ENCODE results near the gene THSD7B.
A peak's percentile ranks its signal among the peaks of the same experiment; 100 is the strongest.

The THSD7B gene

DNA sequence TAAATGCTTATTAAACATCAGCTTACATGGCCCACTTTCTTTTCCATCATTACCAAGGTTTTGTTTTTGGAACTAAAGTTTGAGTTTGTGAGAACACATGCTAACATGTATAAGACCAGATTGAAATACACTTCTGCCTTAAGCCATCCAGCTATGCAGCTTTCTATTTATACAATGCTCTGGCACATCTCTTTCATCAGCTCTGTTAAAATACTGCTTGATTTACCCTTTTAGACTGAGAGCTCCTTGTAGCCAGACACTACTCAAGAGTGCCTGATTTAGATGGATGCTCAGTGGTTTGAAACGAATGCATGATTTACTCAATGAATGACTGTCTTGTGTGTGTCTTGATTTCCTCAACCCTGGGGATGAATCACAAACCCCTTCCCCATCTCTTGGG is 392.5 kb downstream of the THSD7B start:
- no peak for DNase-seq

DNA sequence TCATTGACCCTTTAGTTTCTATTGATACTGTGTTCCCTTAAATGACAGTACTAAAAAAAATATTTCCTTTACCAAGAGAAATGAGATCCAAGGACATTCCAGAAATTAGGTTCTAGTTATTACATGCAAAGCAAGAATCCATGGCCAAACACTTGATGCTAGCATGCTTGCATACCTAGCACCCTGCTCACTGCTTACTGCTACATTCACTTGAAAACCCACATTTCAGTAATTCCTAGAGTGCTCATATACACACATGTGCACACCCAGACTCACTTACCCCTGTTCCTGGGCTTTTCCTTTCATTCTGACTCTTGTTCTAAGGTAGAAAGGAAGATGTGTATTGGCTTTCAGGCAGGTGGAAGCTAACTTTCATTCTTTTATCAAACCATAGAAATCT is 395.9 kb downstream of the THSD7B start:
- DNase-seq: no peak

DNA sequence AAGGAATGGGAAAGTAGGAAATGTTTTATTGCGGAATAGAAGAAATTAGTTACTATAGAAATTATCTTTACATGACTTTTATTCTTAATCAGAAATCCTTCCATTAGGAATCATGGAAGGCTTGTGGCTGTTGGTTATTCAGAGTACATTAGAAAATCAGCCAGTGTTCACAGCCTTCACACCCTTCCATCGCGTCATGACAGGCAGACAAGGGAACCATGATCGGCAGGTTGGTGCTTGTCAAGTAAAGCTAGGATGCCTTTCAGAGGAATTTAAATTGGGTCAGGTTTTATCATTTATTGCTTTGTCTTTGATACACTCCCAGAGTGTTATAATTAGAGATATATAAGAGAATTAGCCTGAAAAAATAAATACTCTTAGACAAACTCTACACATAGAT is 400.6 kb downstream of the THSD7B start:
- no peak for DNase-seq

DNA sequence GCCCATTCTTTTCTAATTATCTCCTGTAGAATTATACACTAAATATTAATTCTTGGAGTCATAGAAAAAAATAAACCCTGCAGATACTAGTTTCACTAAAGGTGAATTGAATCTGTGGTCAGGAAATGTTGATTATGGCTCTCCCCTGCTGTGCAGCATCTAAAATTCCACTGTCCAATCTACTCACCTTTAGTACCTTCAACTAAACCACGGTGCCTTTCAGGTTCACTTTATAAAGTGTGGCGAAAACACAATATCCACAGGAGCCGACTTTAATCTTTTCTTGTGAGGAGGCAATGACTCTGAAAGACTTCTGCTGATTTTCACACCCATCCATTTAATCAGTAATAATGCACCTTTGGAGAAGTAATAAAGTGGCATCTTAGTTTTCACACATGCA is 402.3 kb downstream of the THSD7B start:
- DNase-seq: no peak

DNA sequence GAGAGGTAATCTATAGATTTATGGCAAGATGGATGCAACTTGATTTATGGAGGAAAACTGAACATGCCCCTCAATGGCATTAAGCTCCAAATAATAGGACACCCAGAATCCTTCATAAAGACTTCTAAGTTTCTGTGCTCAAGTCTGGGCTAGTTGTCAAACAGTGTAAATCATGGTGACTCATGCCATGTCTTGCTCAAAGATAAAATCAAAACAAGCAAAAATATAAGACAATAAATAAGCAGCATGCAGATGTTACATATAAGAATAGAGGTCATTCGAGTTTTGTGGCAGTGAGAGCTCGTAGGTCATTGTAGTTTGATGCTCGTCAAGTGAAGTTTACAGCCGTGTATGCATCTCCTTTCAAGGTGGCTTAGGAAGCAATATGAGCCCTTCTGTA is 403.2 kb downstream of the THSD7B start:
- DNase-seq: no peak

DNA sequence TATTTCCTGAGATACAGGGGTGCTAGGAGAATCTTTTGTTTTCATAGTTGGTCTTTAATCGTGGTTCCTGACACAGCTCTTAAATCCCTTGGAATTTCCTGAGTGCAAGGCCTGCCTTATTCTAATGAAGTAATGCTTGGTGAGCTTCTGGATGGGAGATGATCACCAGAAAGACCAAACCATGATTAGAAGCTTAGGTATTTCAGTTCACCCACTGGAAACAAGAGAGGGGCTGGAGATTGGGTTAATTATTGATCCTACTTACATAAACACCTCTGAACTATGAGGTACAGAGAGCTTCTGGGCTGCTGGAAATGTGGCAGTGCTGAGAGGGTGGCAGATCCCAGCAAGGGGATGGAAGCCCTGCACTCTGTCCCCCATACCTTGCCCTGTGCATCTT is 406.8 kb downstream of the THSD7B start:
- no peak for DNase-seq

DNA sequence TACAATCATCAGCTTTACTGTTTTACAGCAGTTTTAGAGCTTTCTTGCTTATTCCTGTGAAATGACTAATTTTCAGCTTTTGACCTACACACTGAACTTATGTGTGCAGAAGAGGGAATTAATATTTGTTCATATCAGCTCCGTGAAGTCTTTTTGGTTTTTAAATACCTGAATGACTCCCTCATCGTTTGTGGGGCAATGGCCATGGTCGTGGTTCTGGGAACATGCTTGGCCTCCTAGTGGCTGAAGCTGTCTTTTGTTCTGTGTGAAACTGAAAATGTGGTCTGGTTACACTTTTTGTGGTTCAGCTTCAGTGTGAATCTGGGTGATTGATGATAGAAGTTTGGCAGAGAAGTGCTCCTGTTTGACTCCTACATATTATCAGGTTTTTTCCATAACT is 408.1 kb downstream of the THSD7B start:
- DNase-seq: peak; percentile 13

DNA sequence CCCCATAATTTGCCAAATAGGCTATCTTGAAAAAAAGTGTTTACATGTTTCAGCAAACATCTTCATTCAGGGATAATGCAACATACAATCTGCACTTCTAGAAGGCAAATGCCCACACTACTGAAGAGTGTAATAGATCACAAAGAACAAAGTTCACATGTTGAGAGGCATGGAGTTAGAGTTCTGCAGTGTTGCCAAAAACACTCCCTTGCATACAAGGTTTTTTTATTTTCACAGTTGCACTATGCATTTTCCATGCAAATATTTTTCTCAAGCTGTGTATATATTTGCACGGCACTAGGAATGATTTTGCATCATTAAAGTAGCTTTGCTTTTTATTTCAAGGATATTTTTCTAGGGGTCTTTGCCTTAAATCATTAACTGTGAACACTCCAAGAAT is 409.9 kb downstream of the THSD7B start:
- no peak for DNase-seq

DNA sequence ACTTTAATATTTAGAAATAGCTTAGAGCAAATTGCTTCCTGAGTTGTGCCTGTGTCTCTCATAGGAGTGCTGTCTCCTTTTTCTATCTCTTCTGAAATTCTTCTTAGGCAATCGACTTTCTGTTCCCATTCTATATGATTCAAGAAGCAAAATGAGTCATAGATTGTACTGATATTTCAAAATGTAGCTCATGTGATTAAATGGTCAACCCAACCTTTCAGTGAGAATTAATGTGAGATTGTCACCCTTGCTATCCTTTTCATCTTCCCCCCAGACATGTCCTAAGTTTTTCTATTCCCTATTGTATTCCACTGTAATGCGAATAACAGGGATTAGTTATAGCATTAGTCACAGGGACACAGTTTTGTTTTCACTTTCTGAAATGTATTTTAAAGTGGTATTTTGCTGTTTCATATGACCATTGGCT is 413.6 kb downstream of the THSD7B start:
- no peak for DNase-seq

DNA sequence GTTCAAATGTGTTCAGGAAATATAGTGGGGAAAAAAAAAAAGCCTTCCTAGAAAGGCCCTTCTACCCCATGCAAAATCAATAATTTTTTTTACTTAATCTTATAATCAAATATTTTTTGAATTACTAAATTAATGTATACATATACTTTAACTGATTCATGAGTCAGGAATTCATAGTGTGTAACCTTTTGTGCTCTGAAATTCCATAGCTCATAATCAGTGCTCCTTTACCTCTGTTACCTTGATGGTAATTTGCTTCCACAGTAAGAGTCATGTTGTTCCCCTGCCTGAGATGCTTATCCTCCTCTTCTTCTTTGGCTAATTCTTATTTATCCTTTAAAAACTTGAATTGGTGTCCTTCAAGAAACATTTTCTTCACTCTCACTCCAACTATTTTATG is 414.2 kb downstream of the THSD7B start:
- no peak for DNase-seq

DNA sequence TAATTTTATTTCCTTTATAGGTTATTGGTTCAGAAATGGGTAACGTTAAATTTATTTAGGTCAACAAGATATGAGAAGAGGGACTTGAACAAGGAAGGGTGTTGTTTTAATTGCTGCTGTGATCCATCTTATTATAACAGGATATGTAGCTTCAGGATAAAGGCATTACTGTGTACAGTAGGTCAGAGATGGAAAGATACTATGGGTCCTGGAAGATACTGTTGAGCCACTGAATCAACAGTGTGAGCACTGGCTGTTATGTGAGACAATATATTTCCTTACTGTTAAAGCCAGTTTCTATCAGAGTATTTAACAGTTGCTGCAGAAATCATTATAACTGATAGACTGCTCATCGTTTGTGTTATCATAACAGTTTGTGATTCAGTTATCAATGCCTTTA is 414.7 kb downstream of the THSD7B start:
- no peak for DNase-seq

DNA sequence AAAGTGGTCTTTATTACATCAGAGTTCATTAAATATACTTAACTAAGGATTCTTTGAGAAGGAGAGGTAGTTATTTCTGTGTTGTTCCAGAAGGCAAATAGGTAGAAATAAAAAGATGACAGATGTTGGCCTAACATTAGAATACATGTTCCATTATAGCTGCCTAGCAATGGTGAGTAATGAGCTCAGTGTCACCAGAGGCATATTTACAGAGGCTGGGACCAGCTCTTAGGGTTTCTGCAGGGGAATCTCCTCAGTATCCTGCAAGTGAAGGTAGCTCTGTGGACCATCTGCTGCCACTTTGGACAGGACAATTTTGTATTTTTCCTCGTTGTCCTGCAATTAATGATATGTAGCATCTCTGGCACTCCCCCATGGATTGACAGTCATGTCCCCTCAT is 416.0 kb downstream of the THSD7B start:
- no peak for DNase-seq

DNA sequence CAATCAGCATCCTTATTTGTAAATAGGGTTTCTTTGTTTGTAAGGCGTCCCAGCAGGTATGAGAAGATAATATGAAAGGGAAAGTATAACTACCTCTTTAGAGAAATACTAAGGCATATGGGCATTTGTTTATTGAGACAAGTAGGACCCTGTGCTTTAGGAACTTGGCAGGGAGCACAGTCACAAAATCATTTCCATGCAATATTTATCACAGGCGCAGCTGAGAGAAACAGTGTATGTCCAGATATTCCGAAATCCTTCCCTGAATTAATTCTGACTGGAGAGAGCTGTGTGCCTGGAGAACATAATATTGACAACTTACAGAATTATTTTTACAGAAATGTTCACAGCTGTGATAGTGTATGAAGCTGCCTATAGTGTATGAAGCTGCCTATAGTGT is 416.7 kb downstream of the THSD7B start:
- no peak for DNase-seq

DNA sequence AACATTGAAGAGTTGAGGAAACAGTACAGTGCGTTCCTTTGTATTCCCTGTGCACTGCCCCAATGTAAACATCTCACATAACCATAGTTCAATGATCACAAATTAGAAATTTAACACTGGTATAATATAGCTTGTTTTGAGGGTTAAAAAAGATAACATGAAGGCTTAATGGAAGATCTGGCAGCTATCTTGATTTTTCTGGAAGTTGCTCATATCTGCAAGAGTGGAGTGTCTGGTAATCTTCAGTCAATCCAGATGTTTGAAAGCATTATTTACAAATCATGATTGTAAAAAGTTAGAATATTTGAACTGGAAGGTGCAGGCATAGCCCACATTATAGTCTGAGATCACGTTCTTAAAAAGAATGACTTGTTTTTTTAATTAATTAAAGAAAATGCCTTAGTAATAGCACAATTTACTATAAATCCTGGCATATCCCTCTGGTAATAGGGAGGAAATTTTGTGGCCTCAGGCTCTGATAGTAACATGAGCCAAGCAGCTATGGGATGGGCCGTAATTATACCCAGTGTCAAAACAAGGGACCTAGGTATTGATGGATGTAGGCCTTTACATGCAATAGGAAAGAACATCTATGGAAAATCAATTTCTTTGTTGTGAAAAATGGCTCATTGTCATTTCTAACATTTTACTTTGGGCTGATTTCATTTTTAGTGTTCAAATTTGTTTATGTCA is 418.0 kb downstream of the THSD7B start:
- DNase-seq: no peak

DNA sequence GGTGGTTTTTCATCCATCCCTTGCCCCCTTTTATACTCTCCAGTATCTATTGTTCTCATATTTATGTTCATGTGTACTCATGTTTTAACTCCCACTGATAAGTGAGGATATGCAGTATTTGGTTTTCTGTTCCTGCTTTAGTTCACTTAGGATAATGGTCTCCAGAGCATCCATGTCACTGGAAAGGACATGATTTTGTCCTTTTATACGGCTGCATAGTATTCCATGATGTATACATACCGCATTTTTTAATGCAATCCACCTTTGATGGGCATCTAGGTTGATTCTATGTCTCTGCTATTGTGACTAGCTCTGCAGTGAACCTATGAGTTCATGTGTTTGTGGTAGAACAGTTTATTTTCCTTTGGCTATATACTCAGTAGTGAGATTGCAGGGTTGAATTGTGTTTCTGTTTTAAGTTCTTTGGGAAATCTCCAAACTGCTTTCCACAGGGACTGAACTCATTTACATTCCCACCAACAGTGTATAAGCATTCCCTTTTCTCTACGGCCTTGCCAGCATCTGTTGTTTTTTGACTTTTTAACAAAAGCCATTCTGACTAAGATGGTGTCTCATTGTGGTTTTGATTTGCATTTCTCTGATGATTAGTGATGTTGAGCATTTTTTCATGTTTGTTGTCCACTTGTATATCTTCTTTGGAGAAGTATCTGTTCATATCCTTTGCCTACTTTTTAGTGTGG is 420.2 kb downstream of the THSD7B start:
- no peak for DNase-seq

DNA sequence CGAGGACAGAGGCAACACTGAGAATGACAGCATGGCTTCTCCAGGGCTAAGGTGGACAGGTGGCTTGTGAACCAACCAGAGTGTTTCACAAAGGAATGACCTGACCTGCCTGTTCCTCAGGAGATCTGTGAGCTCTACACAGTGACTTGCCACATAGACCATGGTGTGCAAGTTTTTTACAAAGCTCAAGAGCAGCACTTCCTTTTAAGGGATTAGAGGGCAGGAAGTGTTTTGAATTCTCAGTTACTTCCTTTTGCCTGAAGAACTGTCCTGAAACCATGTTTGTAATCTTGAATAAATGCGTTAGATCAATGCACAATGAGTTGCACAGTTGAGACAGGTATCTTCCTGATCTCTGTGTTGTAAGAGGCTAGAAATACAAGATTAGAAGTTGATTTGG is 421.9 kb downstream of the THSD7B start:
- DNase-seq: no peak

DNA sequence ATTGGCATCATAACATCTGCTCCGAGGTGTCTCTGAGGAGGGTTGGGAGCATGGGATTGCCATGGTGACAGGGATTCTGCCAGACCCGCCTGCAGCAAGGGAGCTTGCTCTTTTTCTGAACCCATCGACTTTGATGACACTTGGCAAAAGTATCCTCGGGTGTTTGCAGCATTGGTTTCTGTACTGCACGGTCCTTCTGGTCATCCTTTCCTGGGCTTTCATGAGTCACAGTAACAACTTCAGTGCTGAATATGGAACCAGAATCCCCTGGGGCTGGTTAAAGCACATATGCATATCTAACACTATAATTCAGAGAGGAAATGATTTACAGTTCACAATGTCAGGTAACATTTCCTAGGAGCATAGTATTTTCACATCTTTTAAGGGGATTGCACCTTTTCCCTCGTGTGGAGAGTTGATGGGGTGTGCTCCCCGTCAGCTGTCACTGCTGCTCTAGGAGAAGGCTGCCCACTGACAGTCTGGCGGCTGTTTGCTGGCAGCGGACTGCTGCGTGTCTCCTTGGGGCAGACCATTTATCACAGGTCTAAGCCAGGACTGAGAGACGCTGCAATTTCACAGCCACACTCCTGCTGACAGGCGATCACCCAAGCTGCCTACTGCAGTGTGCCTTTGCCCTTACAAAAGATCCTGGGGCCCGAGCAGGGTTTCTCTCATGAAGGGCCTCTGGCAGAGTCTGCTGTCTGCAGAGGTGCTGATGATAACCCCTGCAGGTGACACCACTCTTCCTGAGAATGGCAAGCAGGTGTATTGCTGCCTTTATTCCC is 425.3 kb downstream of the THSD7B start:
- no peak for DNase-seq

DNA sequence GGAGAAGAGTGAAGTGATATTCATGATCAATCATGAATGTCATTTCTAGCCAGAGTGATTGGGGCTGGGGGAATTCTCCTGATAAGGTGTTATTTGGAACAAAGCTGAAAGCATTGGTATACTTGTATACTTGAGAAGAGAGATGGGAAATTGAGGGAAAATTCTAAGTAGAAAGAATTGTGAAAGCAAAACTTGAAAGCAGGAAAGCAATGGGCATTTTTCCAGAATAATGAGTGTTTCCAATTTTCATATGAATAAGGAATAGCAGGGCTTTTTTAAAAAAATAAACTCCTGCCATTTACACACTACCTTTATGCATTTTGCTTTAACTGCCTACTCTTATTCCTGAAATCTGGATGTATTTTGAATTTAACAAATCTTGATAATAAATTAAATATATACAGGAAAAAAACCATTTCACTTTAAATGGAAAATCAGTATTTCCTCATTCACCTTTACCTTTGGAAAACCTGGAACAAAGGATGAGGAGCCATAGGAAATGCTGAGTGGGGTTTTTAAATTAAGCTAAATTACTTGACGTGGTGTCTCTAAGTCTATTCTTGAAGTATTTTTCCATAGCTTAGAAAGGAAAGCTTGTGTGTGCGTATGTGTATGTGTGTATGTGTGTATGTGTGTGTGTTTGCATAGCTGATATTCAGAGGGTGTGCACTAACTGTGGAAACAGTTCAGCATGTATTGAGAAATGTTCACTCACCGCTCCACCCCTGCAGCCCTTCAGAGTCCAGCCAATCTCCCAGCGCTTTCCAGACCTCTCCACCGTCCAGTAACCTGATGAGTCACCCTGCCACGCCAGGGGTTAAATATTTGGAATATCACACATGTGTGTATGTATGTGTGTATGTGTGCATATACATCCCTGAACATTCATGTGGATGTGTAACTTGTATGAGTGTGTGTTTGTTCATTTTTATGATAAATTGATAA is 427.3 kb downstream of the THSD7B start:
- DNase-seq: no peak

DNA sequence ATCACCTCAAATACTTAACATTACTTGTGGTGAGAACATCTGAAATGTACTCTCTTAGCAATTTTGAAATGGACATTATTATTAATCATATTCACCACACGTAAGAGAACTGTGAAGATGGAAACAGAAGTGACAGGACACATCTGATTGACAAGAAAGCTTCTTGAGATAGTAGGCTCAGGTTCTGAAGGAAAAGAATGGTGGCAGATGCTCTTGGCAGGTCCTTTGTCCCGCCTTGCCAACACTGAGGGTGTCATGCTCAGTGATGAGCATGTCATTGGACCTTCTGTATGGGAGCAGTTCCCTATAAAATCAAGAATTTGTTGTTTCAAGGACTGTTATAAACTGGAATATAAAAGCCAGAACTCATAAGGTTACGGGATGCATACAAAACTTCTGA is 428.1 kb downstream of the THSD7B start:
- DNase-seq: no peak

DNA sequence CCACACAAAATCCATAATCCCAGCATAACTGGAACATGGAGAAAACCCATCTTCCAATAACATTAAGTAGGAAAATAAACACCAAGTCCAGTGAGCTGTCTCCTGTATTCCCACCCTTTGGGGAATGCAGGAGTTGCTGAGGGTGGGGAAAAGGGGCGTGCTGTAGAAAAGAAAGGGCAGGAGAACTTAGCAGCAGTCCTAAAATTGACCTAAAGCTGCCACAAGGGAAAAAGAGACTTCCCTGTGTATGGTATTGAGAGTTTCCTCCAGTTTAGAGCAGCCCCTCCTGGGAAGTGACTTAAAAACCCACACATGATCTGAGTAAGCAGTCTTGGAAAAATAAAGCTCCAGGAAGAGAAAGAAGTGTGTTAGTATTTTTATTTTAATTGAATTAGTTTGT is 428.8 kb downstream of the THSD7B start:
- DNase-seq: no peak

DNA sequence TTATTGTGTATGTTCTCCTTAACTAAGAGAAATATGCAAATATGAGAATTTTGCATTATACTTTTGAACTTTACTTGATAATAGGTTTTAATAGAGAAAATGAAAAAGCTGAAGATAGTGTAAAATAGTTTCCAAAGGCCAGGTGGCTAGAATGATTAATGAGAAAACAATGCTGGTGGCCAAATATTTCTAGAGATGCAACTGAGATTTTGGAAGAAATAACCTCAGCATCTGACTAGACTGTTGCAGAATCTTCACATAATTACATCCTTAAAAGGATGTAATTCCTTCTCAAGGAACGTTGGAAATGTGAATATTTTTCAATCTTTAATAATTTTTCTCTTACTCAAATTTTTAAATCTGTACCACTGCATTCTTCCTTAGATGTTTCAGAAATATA is 434.4 kb downstream of the THSD7B start:
- DNase-seq: no peak

DNA sequence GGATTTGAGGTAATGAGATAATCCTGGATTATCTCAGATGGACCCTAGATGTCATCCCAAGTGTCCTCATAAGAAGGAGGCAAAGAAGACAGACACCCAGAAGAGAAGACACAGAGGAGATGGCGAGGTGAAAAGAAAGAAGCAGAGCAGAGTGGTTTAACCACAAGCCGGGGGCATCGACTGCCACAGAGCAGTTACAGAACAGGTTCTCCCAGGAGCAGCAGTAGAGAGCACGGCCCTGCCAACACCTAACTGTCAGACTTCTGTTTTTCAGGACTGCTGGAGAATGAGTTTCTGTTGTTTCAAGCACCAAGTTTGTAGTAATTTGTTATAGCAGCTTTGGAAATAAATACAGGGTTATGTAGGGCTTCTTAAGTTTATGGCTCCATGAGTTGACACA is 437.0 kb downstream of the THSD7B start:
- DNase-seq: no peak

DNA sequence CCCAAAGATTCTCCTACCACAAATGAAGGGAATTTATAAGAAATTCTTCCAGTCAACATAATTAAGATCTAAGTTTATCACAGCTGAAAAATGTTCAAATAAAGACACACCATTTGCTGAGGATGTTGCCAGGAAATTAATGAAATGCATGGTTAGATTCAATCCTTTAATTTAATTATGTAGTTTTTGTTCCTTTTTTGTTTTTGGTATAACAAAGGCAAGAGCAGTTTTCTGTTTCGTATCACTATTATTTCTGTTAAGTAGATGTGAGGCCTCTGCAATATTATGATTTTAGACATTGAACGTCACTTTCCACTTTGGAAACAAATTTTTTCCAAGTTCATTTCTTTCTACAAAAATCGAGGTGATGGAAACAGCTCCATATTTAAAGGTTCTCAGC is 440.0 kb downstream of the THSD7B start:
- no peak for DNase-seq

All from activated CD4-positive, alpha-beta T cell treated with anti-CD3 and anti-CD28 coated beads, Interleukin-2, Interleukin-6, amounts not matched to agents 100 ng/mL and 50 ng/mL, durations not matched to agents 16 hours and 8 hours (primary cell).